ENCODE measurements around the gene DIP2C. TPM values are rescaled to one million over a fixed set of nuclear protein-coding genes. Genes with fewer than 3 reads are reported as not detected.

The DIP2C gene
- total RNA-seq, 1 donor from 2014 or later: 52.6 TPM

DNA sequence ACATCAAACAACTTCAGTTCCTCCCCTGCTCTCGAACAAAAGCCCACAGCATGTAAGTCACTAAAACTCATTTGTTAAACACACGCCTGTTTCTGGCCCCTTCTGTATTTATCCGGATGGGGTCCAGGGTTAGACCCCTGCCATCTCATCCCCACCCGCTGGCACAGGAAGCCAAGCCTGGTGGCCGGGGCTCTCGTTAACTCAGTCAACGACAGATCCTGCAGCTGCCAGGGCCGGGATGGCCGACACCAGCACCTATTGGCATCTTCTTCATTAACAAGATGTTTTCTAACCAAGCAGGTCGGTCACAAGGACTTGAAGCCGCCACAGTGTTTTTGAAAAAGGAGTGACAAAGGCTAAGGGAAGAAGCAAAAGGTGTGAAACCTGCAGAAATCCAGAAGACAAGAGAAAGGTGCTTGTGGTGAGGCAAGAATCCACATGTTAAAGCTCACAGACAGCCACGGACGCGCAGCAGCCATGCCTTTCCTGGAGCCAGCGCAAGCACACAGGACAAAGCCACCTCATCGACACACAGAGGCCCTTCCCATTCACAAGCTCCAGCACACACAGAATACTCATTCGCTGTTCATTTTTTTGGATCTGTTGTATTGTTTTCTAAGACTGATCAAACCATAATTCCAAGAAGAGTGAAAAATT, 202.7 kb downstream of the DIP2C start:
- TF ChIP-seq CTCF (IDR thresholded peaks at IDR 0.05; ENCODE audit: partially characterized antibody, unreplicated experiment): no peak
- H3K4me1 Mint-ChIP-seq (ENCODE audit: low read depth, unreplicated experiment): peaks cover 40% of the 10 kb centered on the region
- H3K27me3 Mint-ChIP-seq (ENCODE audit: unreplicated experiment): peaks cover 21% of the 10 kb centered on the region
- DNase-seq: peak; percentile 21
- no peak overlapping the region for H3K4me3 Mint-ChIP-seq (ENCODE audit: unreplicated experiment)
- no peak overlapping the region for H3K27ac Mint-ChIP-seq (ENCODE audit: unreplicated experiment)
- peaks cover 24% of the 10 kb centered on the region for H3K9me3 Mint-ChIP-seq (ENCODE audit: unreplicated experiment)
- peaks cover 17% of the 10 kb centered on the region for H3K36me3 Mint-ChIP-seq (ENCODE audit: unreplicated experiment)

DNA sequence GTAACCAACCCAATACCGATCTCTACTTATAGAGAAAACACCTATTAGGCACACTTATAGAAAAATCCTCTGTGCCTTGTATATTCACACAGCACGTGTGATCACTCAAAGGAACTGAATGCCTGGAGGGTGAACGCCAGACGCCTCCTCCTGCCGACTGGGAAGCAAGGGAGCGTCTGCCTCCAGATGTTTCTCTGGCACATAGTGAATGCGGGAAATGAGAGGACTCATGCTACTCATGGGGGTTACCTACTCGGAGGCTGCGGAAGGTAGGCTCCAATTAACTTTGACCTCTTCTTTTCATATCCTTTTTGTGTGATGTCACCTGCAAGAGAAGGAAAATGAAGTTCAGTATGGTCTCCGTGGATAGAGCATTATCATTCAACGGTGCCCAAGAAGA, 203.3 kb downstream of the DIP2C start:
- DNase-seq: peak; percentile 58
- Mint-ChIP-seq H3K27ac (ENCODE audit: unreplicated experiment) (peak overlapping the region; percentile 25), H3K9me3 (ENCODE audit: unreplicated experiment) (peaks cover 23% of the 10 kb centered on the region), H3K27me3 (ENCODE audit: unreplicated experiment) (peaks cover 21% of the 10 kb centered on the region), H3K4me3 (ENCODE audit: unreplicated experiment) (no peak overlapping the region), H3K4me1 (ENCODE audit: low read depth, unreplicated experiment) (peaks cover 37% of the 10 kb centered on the region), H3K36me3 (ENCODE audit: unreplicated experiment) (peaks cover 17% of the 10 kb centered on the region)
- TF ChIP-seq CTCF (IDR thresholded peaks at IDR 0.05; ENCODE audit: partially characterized antibody, unreplicated experiment): no peak

DNA sequence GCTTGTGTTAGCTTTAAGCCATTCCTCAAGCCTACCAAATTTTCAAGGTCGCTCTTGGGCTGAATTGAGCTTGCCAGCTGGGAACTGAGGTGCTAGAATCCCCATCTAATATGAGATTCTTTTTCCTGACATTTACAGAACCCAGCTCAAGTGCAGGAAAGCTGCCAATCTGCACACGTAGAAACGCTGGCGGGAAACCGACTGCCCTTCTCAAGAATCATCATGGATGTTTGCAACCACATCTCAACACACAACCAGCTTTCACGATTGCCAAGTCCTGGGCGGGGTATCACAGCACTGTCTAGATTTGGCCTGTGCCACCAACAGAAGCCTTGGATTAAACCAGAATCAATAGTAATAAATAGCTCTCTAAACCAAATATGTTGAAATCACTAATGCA, 203.7 kb downstream of the DIP2C start:
- Mint-ChIP-seq H3K27me3 (ENCODE audit: unreplicated experiment) (peaks cover 20% of the 10 kb centered on the region), H3K36me3 (ENCODE audit: unreplicated experiment) (peaks cover 17% of the 10 kb centered on the region), H3K4me1 (ENCODE audit: low read depth, unreplicated experiment) (peaks cover 36% of the 10 kb centered on the region), H3K27ac (ENCODE audit: unreplicated experiment) (no peak overlapping the region), H3K4me3 (ENCODE audit: unreplicated experiment) (no peak overlapping the region), H3K9me3 (ENCODE audit: unreplicated experiment) (peaks cover 24% of the 10 kb centered on the region)
- TF ChIP-seq CTCF (IDR thresholded peaks at IDR 0.05; ENCODE audit: partially characterized antibody, unreplicated experiment): no peak
- no peak for DNase-seq

DNA sequence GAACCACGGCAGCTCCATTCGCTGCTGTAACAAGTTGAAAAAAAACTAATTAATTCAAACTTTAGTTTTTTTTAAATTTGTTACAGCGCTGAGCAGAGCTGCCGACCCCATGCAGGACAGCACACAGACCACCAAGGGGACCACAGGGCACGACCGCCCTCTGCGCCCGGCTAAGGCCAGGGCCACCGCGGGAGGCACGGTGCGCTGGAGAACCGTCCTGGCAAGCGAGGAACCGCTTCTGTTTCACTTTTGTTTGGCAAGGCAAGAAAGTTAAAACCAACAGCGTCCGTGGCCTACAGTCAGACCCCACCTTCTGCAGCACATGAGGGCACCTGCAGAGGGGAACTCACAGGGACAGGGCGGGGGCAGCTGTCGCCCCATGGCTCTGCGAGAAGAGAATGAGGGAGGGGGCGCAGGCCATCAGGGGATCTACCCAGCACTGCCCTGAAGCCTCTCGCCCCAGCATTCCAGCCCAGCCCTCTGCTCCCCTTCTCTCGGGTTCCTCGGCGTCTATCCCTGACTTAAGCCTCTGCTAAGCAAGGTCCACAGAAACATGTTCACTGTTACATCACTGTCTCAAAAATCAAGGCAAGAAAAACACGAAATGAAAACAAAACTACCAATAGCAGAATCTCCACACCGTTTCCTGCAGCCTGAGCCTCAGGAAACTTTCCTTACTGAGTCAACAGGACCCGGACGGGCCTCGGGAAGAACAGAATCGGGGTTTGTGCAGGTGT, 204.4 kb downstream of the DIP2C start:
- H3K36me3 Mint-ChIP-seq (ENCODE audit: unreplicated experiment): peaks cover 13% of the 10 kb centered on the region
- H3K4me1 Mint-ChIP-seq (ENCODE audit: low read depth, unreplicated experiment): peaks cover 30% of the 10 kb centered on the region
- peaks cover 18% of the 10 kb centered on the region for H3K27me3 Mint-ChIP-seq (ENCODE audit: unreplicated experiment)
- TF ChIP-seq CTCF (IDR thresholded peaks at IDR 0.05; ENCODE audit: partially characterized antibody, unreplicated experiment): no peak
- H3K27ac Mint-ChIP-seq (ENCODE audit: unreplicated experiment): no peak overlapping the region
- H3K4me3 Mint-ChIP-seq (ENCODE audit: unreplicated experiment): no peak overlapping the region
- H3K9me3 Mint-ChIP-seq (ENCODE audit: unreplicated experiment): peaks cover 21% of the 10 kb centered on the region
- no peak for DNase-seq

GRCh38 chr10:484441-484924, 205.0 kb downstream of the DIP2C start:
- Mint-ChIP-seq H3K27ac (ENCODE audit: unreplicated experiment) (no peak overlapping the region), H3K27me3 (ENCODE audit: unreplicated experiment) (peaks cover 18% of the 10 kb centered on the region), H3K36me3 (ENCODE audit: unreplicated experiment) (peaks cover 11% of the 10 kb centered on the region), H3K9me3 (ENCODE audit: unreplicated experiment) (peaks cover 21% of the 10 kb centered on the region), H3K4me1 (ENCODE audit: low read depth, unreplicated experiment) (peaks cover 29% of the 10 kb centered on the region), H3K4me3 (ENCODE audit: unreplicated experiment) (no peak overlapping the region)
- DNase-seq: no peak
- TF ChIP-seq CTCF (IDR thresholded peaks at IDR 0.05; ENCODE audit: partially characterized antibody, unreplicated experiment): no peak

All from glutamatergic neuron (in vitro differentiated cells).